Keratinocyte (primary cell): ENCODE data around the gene SLC23A1. TPM values are rescaled to one million over a fixed set of nuclear protein-coding genes. Genes with fewer than 3 reads are reported as not detected.

Experiments used
- DNase-seq: peaks from one replicate; pipeline ENCODE4 v3.0.0-alpha.2; 2011; ENCODE audit warnings: low read depth, missing footprints, low spot score
- FAIRE-seq: peaks from 2 replicates; lab custom pipeline; 2011; peaks lifted over from hg19 to GRCh38; lab: Jason Lieb, UNC
- H2AFZ ChIP-seq: 2 replicates; pipeline ENCODE4 v1.6.0; 2012; ENCODE audit warnings: low read length, control low read depth, inconsistent platforms; ENCODE audit not compliant: control insufficient read depth
- H3K27ac ChIP-seq: 2 replicates; pipeline ENCODE4 v1.5.1; 2011; ENCODE audit warnings: low read length; ENCODE audit not compliant: control insufficient read depth, insufficient read depth
- H3K27me3 ChIP-seq: 3 replicates; pipeline ENCODE4 v1.6.0; 2011; ENCODE audit warnings: low read length; ENCODE audit not compliant: control insufficient read depth, insufficient read depth; ENCODE audit errors: extremely low read depth
- H3K36me3 ChIP-seq, 2 experiments: 2 replicates in 1 of 2; 3 replicates in 1 of 2; pipeline ENCODE4 v1.5.1; 2011; ENCODE audit warnings: low read length in 2 of 2, mild to moderate bottlenecking in 1 of 2; ENCODE audit not compliant: control insufficient read depth in 2 of 2, insufficient read depth in 2 of 2; ENCODE audit errors: extremely low read depth in 1 of 2
- H3K4me1 ChIP-seq: 3 replicates; pipeline ENCODE4 v1.5.1; 2011; ENCODE audit warnings: low read length; ENCODE audit not compliant: control insufficient read depth, insufficient read depth; ENCODE audit errors: extremely low read depth
- H3K4me2 ChIP-seq: 3 replicates; pipeline ENCODE4 v1.6.0; 2011; ENCODE audit warnings: low read depth, low read length; ENCODE audit not compliant: control insufficient read depth, insufficient read depth; ENCODE audit errors: extremely low read depth
- H3K4me3 ChIP-seq, 3 experiments: fragments of 200-600 bp in 1 of 3; sonication (generic) in 1 of 3; 2 replicates in 2 of 3; 3 replicates in 1 of 3; pipeline ENCODE4 v1.5.1; 2011 to 2016; ENCODE audit warnings: low read length in 3 of 3, mild to moderate bottlenecking in 3 of 3, control low read depth in 2 of 3, inconsistent platforms in 1 of 3, low read depth in 1 of 3, mixed read lengths in 1 of 3, mixed run types in 1 of 3, moderate library complexity in 1 of 3; ENCODE audit not compliant: control insufficient read depth in 2 of 3, insufficient read depth in 2 of 3; ENCODE audit errors: extremely low read depth in 1 of 3
- H3K79me2 ChIP-seq: 2 replicates; pipeline ENCODE4 v1.6.0; 2012; ENCODE audit warnings: low read length; ENCODE audit not compliant: control insufficient read depth, insufficient read depth
- H3K9ac ChIP-seq: 3 replicates; pipeline ENCODE4 v1.6.0; 2011; ENCODE audit warnings: low read length; ENCODE audit not compliant: control insufficient read depth, insufficient read depth; ENCODE audit errors: extremely low read depth
- H3K9me1 ChIP-seq: 3 replicates; pipeline ENCODE4 v1.6.0; 2011; ENCODE audit warnings: low read length; ENCODE audit not compliant: control insufficient read depth, insufficient read depth; ENCODE audit errors: extremely low read depth
- H3K9me3 ChIP-seq: 2 replicates; pipeline ENCODE4 v1.5.1; 2012; ENCODE audit warnings: low read depth, low read length; ENCODE audit not compliant: control insufficient read depth
- H4K20me1 ChIP-seq: 3 replicates; pipeline ENCODE4 v1.6.0; 2011; ENCODE audit warnings: low read length; ENCODE audit not compliant: control insufficient read depth, insufficient read depth; ENCODE audit errors: extremely low read depth
- EZH2 ChIP-seq: IDR thresholded peaks from one replicate; pipeline ENCODE4 v1.6.1; 2012; ENCODE audit warnings: inconsistent platforms, mild to moderate bottlenecking, low read length, moderate library complexity
- dilution Hi-C: fragments of 300-500 bp; cut with MboI; formaldehyde crosslinking; loops from one replicate; pipeline ENCODE4 v1.7.0; 2020; ENCODE audit warnings: low sequenced_read_pairs; ENCODE audit not compliant: extremely low pct_ligation_motif_present
- polyA plus RNA-seq, 5 experiments: library from polyadenylated mRNA; depleted of rRNA in 3 of 5; stranded (reverse) in 3 of 5; stranded (forward) in 1 of 5; unstranded in 1 of 5; fragments of >200 nt; gene quantifications; 1 replicate in 1 of 5; 2 replicates in 3 of 5; 3 replicates in 1 of 5; pipeline versions ENCODE4 v1.2.1 to v1.2.3, GENCODE V29; 2011 to 2012; ENCODE audit warnings: missing spikeins in 2 of 5, low read depth in 1 of 5, low replicate concordance in 1 of 5
- TF ChIP-seq, protein P1 (sequence below), 3 experiments: IDR thresholded peaks in 1 of 3; conservative IDR thresholded peaks in 1 of 3; optimal IDR thresholded peaks in 1 of 3; 2 replicates in 2 of 3; 3 replicates in 1 of 3; pipeline versions ENCODE3 to v1.5.1; 2011; ENCODE audit warnings: low read length in 3 of 3, mild to moderate bottlenecking in 3 of 3, moderate library complexity in 2 of 3, control low read depth in 1 of 3, inconsistent platforms in 1 of 3; ENCODE audit not compliant: insufficient read depth in 2 of 3; ENCODE audit errors: extremely low read depth in 1 of 3

Gene SLC23A1
- polyA plus RNA-seq, 1 donor (not counting 4 experiments of a cell fraction or from before 2014, with no cell fraction given) = not detected

DNA sequence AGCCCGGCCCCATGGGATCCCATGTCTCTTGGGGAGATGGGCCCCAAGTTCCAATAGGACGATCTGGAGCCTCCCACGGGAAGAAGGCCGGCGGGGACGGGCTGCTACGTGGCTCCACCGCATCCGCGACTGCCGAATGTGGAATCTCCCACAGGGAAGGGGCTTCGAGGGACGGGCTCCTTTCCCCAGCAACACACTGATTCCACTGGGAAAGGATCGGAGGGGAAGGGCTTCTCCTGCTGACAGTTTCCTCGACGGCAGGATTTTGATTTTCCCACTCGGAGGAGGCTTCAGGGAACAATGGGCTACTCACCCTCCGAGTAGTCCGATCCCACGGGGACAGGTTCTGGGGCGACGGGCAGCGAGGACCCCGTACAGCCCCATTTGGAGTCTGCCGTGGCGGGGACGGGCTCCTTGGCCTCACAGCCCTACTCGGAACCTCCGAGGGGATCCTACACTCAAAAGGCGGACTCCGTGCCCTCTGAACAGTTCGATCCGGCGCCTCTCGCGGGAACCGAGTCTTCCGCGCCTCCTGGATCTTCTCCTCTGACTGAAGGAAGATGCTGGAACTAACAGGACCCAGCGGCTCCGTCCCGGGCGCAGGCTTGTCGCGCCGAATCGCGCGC, 10.5 kb upstream of the SLC23A1 start:
- peak overlapping the region; percentile 93 for H3K9ac ChIP-seq
- H3K9me3 ChIP-seq = no peaks in the 10 kb centered on the region
- no peak for TF ChIP-seq EZH2
- TF ChIP-seq, protein P1, sequence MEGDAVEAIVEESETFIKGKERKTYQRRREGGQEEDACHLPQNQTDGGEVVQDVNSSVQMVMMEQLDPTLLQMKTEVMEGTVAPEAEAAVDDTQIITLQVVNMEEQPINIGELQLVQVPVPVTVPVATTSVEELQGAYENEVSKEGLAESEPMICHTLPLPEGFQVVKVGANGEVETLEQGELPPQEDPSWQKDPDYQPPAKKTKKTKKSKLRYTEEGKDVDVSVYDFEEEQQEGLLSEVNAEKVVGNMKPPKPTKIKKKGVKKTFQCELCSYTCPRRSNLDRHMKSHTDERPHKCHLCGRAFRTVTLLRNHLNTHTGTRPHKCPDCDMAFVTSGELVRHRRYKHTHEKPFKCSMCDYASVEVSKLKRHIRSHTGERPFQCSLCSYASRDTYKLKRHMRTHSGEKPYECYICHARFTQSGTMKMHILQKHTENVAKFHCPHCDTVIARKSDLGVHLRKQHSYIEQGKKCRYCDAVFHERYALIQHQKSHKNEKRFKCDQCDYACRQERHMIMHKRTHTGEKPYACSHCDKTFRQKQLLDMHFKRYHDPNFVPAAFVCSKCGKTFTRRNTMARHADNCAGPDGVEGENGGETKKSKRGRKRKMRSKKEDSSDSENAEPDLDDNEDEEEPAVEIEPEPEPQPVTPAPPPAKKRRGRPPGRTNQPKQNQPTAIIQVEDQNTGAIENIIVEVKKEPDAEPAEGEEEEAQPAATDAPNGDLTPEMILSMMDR (optimal IDR thresholded peaks at IDR 0.05 in 1 of 3, IDR thresholded peaks at IDR 0.05 in 1 of 3, conservative IDR thresholded peaks at IDR 0.05 in 1 of 3; ENCODE audit: extremely low read depth in 1 of 3, insufficient read depth in 2 of 3, low read length in 3 of 3) = no peak
- H3K79me2 ChIP-seq = peaks cover 15% of the 10 kb centered on the region
- dilution Hi-C loops = no loop called here
- no peaks in the 10 kb centered on the region for H3K27me3 ChIP-seq
- DNase-seq (no peak), FAIRE-seq (no peak)
- no peaks in the 10 kb centered on the region for H4K20me1 ChIP-seq
- peak overlapping the region; percentile 69 to 92 (median 84) for H3K4me3 ChIP-seq
- peak overlapping the region; percentile 49 for H2AFZ ChIP-seq
- H3K4me1 ChIP-seq = peaks cover 19% of the 10 kb centered on the region
- H3K27ac ChIP-seq = peak overlapping the region; percentile 60
- H3K36me3 ChIP-seq = peaks cover 0 to 4% of the 10 kb centered on the region in 2 experiments
- H3K4me2 ChIP-seq = peak overlapping the region; percentile 90
- no peaks in the 10 kb centered on the region for H3K9me1 ChIP-seq

DNA sequence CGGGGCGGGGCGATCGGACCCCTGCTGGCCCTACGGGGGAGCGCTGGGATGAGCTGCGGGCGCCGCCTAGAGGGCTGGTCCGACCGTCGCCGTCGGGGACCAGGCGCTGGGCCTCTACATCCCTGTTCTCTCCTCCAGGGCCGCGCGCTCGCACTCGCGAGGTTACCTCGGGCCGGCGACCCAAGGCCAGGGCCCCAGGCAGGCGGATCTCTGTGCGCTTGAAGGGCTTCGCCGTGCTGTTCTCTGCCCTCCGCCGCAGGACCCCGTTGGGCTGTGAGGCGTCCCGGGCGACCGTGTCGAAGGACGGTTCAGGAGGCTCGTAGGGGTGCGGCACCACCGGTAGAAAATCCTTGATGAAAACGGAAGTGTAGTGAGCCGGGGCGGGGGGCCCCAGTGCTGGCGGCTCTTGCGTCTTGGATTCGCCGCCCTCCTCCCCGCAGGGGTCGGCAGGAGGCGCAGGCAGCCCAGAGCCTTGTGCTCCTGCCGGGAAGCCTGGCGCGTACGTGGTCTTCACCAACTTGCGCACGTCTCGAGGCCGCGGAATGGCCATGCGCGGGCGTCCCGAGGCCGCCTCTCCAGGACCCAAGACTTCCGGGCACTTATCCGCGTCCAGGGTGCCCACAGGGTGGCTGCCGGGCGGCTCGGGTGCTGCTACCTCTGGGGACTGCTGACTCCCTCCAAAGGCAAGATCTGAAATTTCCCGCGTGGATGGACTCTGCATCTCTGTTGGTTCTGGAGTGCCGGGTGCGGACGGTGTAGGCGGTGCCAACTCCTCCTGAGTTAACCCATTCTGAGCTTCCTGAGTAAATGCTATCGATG, 9.8 kb upstream of the SLC23A1 start:
- peak overlapping the region; percentile 93 for H3K9ac ChIP-seq
- H3K4me2 ChIP-seq = peak overlapping the region; percentile 90
- H3K27me3 ChIP-seq = no peaks in the 10 kb centered on the region
- DNase-seq (no peak), FAIRE-seq (no peak)
- no peak for TF ChIP-seq EZH2
- TF ChIP-seq, protein P1 (optimal IDR thresholded peaks at IDR 0.05 in 1 of 3, IDR thresholded peaks at IDR 0.05 in 1 of 3, conservative IDR thresholded peaks at IDR 0.05 in 1 of 3; ENCODE audit: extremely low read depth in 1 of 3, insufficient read depth in 2 of 3, low read length in 3 of 3) = peak in 2 of 3 experiments; percentile 48 to 85
- dilution Hi-C loops = no loop called here
- H2AFZ ChIP-seq = peak overlapping the region; percentile 49
- H3K4me1 ChIP-seq = peaks cover 19% of the 10 kb centered on the region
- H3K9me3 ChIP-seq = no peaks in the 10 kb centered on the region
- no peaks in the 10 kb centered on the region for H3K9me1 ChIP-seq
- H4K20me1 ChIP-seq = no peaks in the 10 kb centered on the region
- H3K4me3 ChIP-seq = peak overlapping the region; percentile 69 to 92 (median 84)
- H3K27ac ChIP-seq = peak overlapping the region; percentile 91
- H3K36me3 ChIP-seq = peaks cover 0 to 4% of the 10 kb centered on the region in 2 experiments
- peaks cover 15% of the 10 kb centered on the region for H3K79me2 ChIP-seq
